Esophagus (tissue), 2 donors: ENCODE data around the gene C6orf120. TPM values are rescaled to one million over a fixed set of nuclear protein-coding genes. Genes with fewer than 3 reads are reported as not detected.

Experiments used
- H3K27ac ChIP-seq, 2 donors: one replicate each; pipeline ENCODE4 v1.5.1; 2013; ENCODE audit warnings: low read depth in 2 of 2, mild to moderate bottlenecking in 2 of 2, inconsistent platforms in 1 of 2, low read length in 1 of 2, moderate library complexity in 1 of 2
- H3K27me3 ChIP-seq, 2 donors: one replicate each; pipeline ENCODE4 v1.6.1; 2013; ENCODE audit warnings: low read length in 2 of 2, control low read depth in 1 of 2, mild to moderate bottlenecking in 1 of 2; ENCODE audit not compliant: insufficient read depth in 2 of 2, control insufficient read depth in 1 of 2
- H3K36me3 ChIP-seq, 2 donors: one replicate each; pipeline ENCODE4 v1.6.1; 2013; ENCODE audit warnings: low read length in 1 of 2; ENCODE audit not compliant: control insufficient read depth in 2 of 2, insufficient read depth in 2 of 2
- H3K4me1 ChIP-seq, 2 donors: one replicate each; pipeline ENCODE4 v1.6.1; 2013; ENCODE audit warnings: low read length in 1 of 2; ENCODE audit not compliant: control insufficient read depth in 2 of 2, insufficient read depth in 2 of 2
- H3K4me3 ChIP-seq, 2 donors: one replicate each; pipeline ENCODE4 v1.5.1; 2013; ENCODE audit warnings: low read length in 2 of 2, mild to moderate bottlenecking in 2 of 2, low read depth in 1 of 2, moderate library complexity in 1 of 2
- H3K9me3 ChIP-seq, 2 donors: one replicate each; pipeline ENCODE4 v1.6.1; 2013; ENCODE audit warnings: mild to moderate bottlenecking in 2 of 2, low read depth in 1 of 2, low read length in 1 of 2, moderate library complexity in 1 of 2; ENCODE audit not compliant: control insufficient read depth in 2 of 2, insufficient read depth in 1 of 2
- WGBS, 2 donors: extraction: QIAGEN DNeasy Blood & Tissue Kit; methylation state at CpG; one replicate each; pipeline ENCODE4 v1.1.7; 2013; 5-methylcytosine and 5-hydroxymethylcytosine counted together
- polyA plus RNA-seq, 2 donors: library from polyadenylated mRNA; stranded (reverse); fragments of 200-250 nt; gene quantifications; one replicate each; pipeline ENCODE4 v1.2.3, GENCODE V29; 2013
- donor health status: healthy with polysubstance abuse.
- donor health status: Bipolar disorder and iron deficiency.

Gene C6orf120
- polyA plus RNA-seq, 2 donors: 3.4 to 7.3 TPM

DNA sequence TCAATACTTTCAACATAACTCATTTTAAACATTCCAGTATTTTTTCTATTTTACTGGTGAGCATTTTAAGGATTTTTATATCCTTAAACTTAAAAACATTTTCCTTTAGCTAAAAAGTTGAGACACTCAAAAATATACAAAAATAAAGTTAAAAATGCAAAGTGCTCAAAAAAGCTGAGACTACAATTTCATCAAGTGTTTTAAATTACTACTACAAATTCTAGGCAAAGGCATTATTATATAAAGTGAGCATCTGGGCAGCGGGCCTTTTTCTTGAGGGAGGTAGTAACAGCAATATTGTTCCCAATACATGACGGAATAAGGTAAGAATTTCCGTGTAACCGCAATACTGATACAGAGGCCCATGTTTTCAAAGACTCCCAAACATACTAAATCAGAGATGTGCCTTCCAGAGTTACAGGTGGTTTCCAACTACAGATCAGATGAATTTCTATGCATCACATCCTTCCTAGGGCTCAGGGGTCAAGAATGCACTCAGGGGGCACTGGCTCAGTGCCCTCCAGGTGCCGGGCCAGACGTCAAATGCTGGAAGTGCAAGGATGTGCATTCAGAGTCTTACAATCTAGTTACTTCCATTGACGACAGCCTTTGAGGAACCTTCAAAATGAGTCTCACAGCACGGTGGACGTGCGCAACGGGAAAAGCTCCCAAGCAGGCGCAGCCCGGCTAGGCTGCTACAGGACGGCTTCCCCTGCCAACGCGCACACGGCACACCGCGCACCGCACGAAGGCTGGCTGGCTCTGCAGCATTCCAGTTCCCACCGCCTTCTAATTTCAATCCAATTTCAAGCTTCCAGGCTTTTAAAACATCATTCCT is 20.7 kb downstream of the C6orf120 start:
- no peaks in the 10 kb centered on the region for H3K27me3 ChIP-seq
- no peaks in the 10 kb centered on the region for H3K36me3 ChIP-seq
- WGBS, 2 donors: 1 to 3% methylated on average over 22 of the region's 22 CpGs
- H3K27ac ChIP-seq: peak overlapping the region; percentile 94
- H3K4me1 ChIP-seq: peaks cover 0 to 2% of the 10 kb centered on the region in 2 donors
- peak overlapping the region; percentile 84 to 85 for H3K4me3 ChIP-seq
- H3K9me3 ChIP-seq: no peaks in the 10 kb centered on the region

GRCh38 chr6:169723200-169723909 is 21.4 kb downstream of the C6orf120 start:
- H3K36me3 ChIP-seq: no peaks in the 10 kb centered on the region
- H3K4me3 ChIP-seq: peak overlapping the region; percentile 84 to 85
- no peaks in the 10 kb centered on the region for H3K9me3 ChIP-seq
- H3K4me1 ChIP-seq: peaks cover 0 to 2% of the 10 kb centered on the region in 2 donors
- H3K27me3 ChIP-seq: no peaks in the 10 kb centered on the region
- WGBS, 2 donors: 0 to 1% methylated on average over 57 to 70 of the region's 70 CpGs
- H3K27ac ChIP-seq: peak overlapping the region; percentile 94

DNA sequence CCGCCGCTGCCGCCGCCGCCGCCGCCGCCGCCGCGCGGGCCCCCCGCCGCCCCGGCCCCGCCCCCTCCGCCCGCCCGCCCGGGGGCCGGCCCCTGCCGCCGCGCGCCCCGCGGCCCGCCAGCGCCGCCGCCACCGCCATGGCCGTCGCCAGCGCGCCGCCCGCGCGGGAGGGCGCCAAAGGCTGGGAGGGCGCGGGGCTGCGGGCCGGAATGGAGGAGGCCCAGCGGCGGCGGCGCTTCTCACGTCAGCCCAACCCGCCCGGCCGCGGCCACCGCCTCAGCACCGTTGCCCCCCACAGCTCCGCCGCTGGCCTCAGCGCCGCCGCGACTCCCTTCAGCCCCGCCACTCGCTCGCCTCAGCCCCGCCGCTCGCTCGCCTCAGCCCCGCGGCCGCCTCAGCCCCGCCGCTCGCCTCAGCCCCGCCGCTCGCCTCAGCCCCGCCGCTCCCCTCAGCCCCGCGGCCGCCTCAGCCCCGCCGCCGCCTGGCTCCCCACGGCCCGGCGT is 22.1 kb downstream of the C6orf120 start:
- Histone ChIP-seq H3K4me3 (peak overlapping the region; percentile 72 to 84), H3K27ac (peak overlapping the region; percentile 94 to 98), H3K27me3 (no peaks in the 10 kb centered on the region), H3K9me3 (no peaks in the 10 kb centered on the region), H3K36me3 (no peaks in the 10 kb centered on the region), H3K4me1 (peaks cover 0 to 2% of the 10 kb centered on the region in 2 donors)
- WGBS, 2 donors: 1% methylated on average over 20 to 89 of the region's 89 CpGs

DNA sequence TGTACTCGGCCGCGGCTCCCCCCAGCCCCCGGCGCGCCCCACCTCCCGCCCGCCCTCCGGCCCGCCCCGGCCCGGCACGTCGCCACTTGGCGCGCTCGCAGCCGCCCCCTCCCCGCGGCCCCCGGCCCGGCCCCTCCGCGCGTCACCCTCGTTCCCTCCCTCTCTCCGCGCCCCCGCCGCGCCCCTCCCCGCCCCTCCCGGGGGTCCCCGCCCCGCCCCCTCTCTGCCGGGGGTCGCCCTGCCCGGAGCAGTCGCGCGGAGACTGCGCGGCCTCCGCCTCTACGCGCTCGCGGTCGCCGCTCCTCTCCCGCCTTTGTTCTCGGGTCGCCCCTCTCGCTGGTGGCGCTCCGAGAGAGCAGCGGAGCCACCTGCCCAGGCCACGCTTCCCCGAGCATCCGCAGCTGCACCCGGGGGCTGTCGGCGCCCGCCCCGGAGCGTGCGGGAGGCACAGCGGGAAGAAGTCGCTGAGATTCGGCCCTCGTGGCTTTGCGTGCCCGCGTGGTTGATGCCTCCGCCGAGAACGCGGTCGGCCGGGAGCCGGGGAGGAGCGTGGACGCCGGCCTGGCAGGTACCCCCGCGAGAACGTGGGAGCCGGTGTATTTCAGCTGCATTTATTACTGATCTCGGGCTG is 22.7 kb downstream of the C6orf120 start, which contains the start of gene PHF10:
Gene PHF10 (minus strand): TSS at position 7 of the 631 bp plus-strand sequence. CDS start 569 bp downstream, outside the sequence.
- H3K27ac ChIP-seq: peak within 1 kb of the TSS; percentile 94 to 98
- H3K27me3 ChIP-seq: no peaks in the 10 kb centered on the region
- peaks cover 0 to 2% of the 10 kb centered on the region in 2 donors for H3K4me1 ChIP-seq
- H3K9me3 ChIP-seq: no peaks in the 10 kb centered on the region
- 0 to 1% methylated on average over 33 to 89 of the region's 89 CpGs for WGBS, 2 donors
- peak within 1 kb of the TSS; percentile 84 to 85 for H3K4me3 ChIP-seq
- no peaks in the 10 kb centered on the region for H3K36me3 ChIP-seq

DNA sequence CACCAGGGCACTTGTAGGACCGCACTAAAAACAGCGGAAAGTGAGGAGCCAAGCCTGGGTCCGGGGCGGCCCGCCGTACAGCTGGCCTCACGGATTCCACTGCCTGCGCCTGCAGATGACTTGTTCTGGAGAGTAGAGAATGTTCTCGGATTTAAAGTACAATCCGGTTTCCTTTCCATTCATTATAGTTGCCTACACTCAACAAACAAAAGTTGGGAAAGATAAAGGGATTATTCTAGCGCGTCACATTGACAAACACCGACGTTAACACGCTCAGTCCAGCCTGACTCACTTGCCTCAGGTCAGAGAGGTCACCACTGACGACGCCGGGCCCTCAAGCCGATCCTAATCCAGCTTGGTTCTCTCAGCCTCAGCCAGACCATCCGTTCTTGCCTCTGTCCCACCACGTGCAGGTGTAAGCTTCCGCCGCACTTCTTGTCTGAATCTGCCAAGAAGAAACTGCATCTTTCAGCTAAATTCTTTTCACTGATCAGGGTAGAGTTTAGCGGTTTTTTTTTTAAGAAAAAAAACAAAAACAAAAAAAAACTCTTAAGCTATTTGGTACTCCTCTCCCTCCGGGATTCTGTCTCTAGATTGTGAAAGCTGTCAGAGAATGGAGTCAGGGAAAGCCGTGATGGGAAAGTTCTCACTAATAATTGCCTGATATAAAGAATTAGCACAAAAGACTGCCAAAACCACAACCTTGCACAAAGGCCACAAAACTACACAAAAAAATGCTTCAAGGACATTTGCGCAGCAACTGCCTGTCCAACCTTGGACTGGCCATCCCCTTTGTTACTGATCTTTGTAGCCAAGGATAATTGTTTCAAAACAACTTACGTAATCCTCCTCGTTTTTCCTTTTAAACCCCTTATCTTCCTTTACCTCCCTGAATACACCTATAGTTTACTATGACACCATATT is 23.5 kb downstream of the C6orf120 start:
- Histone ChIP-seq H3K9me3 (no peaks in the 10 kb centered on the region), H3K4me1 (peaks cover 0 to 2% of the 10 kb centered on the region in 2 donors), H3K27me3 (no peaks in the 10 kb centered on the region), H3K36me3 (no peaks in the 10 kb centered on the region), H3K27ac (peak overlapping the region; percentile 88 to 94), H3K4me3 (peak overlapping the region; percentile 50 to 84)
- WGBS, 2 donors: 22 to 23% methylated on average over 29 of the region's 29 CpGs

DNA sequence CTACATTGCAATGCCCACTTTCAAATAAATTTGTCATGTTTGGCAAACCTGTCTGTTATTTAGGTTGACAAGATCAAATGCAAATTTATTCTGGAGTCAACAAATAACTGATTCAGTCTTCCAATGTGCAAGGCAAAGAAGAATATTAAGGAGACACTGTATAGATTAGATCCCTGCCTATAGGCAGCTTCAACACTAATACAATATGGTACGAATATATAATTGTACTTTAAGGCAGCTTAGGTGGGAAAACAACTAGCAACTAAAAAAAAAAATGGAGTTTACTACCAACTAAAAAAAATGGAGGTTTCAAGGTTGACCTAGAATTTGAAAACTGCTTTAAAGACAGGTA is 24.1 kb downstream of the C6orf120 start:
- Histone ChIP-seq H3K9me3 (no peaks in the 10 kb centered on the region), H3K4me1 (peaks cover 0 to 2% of the 10 kb centered on the region in 2 donors), H3K4me3 (no peak overlapping the region), H3K27ac (no peak overlapping the region), H3K27me3 (no peaks in the 10 kb centered on the region), H3K36me3 (no peaks in the 10 kb centered on the region)
- 96 to 97% methylated on average over 1 of the region's 1 CpG for WGBS, 2 donors

DNA sequence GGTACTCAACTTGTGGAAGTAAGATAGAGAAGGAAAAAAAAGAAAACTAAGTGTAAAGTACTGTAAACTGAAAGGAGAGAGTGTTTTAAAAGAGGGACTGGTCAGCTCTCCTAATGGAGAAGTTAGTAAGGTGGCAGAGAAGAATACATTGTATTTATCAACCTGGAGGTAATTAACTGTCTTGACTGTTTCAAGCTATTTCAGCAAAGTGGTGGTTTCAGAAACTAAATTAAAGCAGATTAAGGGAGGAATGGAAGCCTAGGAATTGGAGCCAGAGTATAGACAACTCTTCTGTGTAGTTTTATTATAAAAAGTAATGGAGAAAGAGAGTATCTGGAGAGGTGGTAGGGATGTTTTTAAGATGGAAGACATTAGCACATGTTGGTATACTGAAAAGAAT is 25.0 kb downstream of the C6orf120 start:
- no peak overlapping the region for H3K27ac ChIP-seq

GRCh38 chr6:169729961-169730360 is 28.0 kb downstream of the C6orf120 start:
- H3K9me3 ChIP-seq: no peaks in the 10 kb centered on the region
- no peaks in the 10 kb centered on the region for H3K27me3 ChIP-seq
- H3K4me3 ChIP-seq: no peak overlapping the region
- H3K4me1 ChIP-seq: no peaks in the 10 kb centered on the region
- no peak overlapping the region for H3K27ac ChIP-seq
- H3K36me3 ChIP-seq: no peaks in the 10 kb centered on the region

More for the DNA sequence above, 25.0 kb downstream of the C6orf120 start:
- no peaks in the 10 kb centered on the region for H3K27me3 ChIP-seq
- H3K36me3 ChIP-seq: no peaks in the 10 kb centered on the region
- H3K4me1 ChIP-seq: no peaks in the 10 kb centered on the region
- no peak overlapping the region for H3K4me3 ChIP-seq
- no peaks in the 10 kb centered on the region for H3K9me3 ChIP-seq
